ENCODE data around the gene CCSER1. TPM values are rescaled to one million over a fixed set of nuclear protein-coding genes. Genes with fewer than 3 reads are reported as not detected.

Gene CCSER1
- total RNA-seq, 1 experiment from 2014 or later = 5.9 TPM

DNA sequence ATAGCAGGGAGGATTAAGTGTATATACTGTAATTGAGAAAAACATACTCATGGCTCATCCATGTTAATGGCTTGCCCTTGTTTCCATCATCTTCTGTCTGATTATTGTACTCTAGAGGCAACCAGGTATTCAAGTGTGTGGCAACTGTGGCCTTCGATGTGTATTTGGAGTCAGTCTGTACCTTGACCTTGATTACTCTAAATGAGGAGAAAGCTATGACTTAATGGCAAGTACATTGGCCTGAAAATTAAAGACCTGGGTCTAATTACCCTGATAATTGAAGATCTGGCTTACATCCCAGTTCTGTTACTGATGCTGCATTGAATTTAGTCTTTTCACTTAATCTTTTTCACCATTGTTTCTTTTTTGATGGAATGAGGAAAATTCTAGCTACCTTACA is 409.2 kb downstream of the CCSER1 start:
- H4K20me1 ChIP-seq (ENCODE audit: insufficient read depth) = no peaks in the 10 kb centered on the region
- TF ChIP-seq EZH2 (IDR thresholded peaks at IDR 0.05; ENCODE audit: low read depth) = no peak
- TF ChIP-seq, protein P1, sequence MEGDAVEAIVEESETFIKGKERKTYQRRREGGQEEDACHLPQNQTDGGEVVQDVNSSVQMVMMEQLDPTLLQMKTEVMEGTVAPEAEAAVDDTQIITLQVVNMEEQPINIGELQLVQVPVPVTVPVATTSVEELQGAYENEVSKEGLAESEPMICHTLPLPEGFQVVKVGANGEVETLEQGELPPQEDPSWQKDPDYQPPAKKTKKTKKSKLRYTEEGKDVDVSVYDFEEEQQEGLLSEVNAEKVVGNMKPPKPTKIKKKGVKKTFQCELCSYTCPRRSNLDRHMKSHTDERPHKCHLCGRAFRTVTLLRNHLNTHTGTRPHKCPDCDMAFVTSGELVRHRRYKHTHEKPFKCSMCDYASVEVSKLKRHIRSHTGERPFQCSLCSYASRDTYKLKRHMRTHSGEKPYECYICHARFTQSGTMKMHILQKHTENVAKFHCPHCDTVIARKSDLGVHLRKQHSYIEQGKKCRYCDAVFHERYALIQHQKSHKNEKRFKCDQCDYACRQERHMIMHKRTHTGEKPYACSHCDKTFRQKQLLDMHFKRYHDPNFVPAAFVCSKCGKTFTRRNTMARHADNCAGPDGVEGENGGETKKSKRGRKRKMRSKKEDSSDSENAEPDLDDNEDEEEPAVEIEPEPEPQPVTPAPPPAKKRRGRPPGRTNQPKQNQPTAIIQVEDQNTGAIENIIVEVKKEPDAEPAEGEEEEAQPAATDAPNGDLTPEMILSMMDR (conservative IDR thresholded peaks at IDR 0.05) = no peak
- no peaks in the 10 kb centered on the region for H3K9me3 ChIP-seq (ENCODE audit: insufficient read depth, low read depth)
- no TSS peak for BruUV-seq (replicated peaks)
- H2AFZ ChIP-seq = no peak overlapping the region
- H3K27me3 ChIP-seq (ENCODE audit: insufficient read depth, low read depth) = no peaks in the 10 kb centered on the region
- intact Hi-C loops (cut with micrococcal nuclease; ENCODE audit: unreplicated experiment) = no loop called here
- H3K4me1 ChIP-seq (replicated peaks; ENCODE audit: insufficient read depth) = no peaks in the 10 kb centered on the region
- CTCF ChIA-PET = no interaction called here
- DNase-seq = no peak
- POLR2A ChIA-PET (ENCODE audit: unreplicated experiment) = no interaction called here
- H3K4me2 ChIP-seq = no peak overlapping the region
- H3K27ac ChIP-seq = no peak overlapping the region
- no peaks in the 10 kb centered on the region for H3F3A ChIP-seq (ENCODE audit: insufficient read depth, low read depth)
- no peaks in the 10 kb centered on the region for H3K79me2 ChIP-seq (ENCODE audit: low read depth)
- H3K36me3 ChIP-seq (ENCODE audit: low read depth) = no peaks in the 10 kb centered on the region
- no peaks in the 10 kb centered on the region for H3K9me2 ChIP-seq (ENCODE audit: insufficient read depth)
- no peak overlapping the region for H3K4me3 ChIP-seq

DNA sequence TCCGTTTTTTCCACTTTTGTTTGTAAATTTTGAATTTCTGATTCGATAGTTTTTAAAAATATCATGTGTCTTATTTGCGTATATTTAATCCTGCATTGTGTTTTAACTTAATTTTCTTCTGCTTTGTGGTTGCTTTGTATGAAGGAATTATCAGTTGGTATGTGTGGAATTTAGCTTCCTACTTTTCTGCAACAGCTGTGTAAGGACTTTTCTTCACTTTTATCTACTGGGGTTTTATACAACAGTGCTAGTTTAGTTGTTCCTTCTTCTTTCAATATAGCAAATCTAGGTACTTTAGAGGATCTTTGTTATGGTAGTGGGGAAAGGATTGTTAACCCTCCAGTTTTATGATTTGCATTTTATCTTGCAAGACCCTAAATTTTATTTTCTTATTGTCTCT is 410.3 kb downstream of the CCSER1 start:
- Histone ChIP-seq H3K27ac (no peak overlapping the region), H4K20me1 (ENCODE audit: insufficient read depth) (no peaks in the 10 kb centered on the region), H3K79me2 (ENCODE audit: low read depth) (no peaks in the 10 kb centered on the region), H2AFZ (no peak overlapping the region), H3K4me3 (no peak overlapping the region), H3K9me3 (ENCODE audit: insufficient read depth, low read depth) (no peaks in the 10 kb centered on the region), H3K27me3 (ENCODE audit: insufficient read depth, low read depth) (no peaks in the 10 kb centered on the region), H3K9me2 (ENCODE audit: insufficient read depth) (no peaks in the 10 kb centered on the region), H3K36me3 (ENCODE audit: low read depth) (no peaks in the 10 kb centered on the region), H3F3A (ENCODE audit: insufficient read depth, low read depth) (no peaks in the 10 kb centered on the region), H3K4me1 (replicated peaks; ENCODE audit: insufficient read depth) (no peaks in the 10 kb centered on the region), H3K4me2 (no peak overlapping the region)
- no TSS peak for BruUV-seq (replicated peaks)
- ChIA-PET CTCF (no interaction called here), POLR2A (ENCODE audit: unreplicated experiment) (no interaction called here)
- no peak for DNase-seq
- TF ChIP-seq, protein P1 (conservative IDR thresholded peaks at IDR 0.05) = no peak
- TF ChIP-seq EZH2 (IDR thresholded peaks at IDR 0.05; ENCODE audit: low read depth) = no peak
- intact Hi-C loops (cut with micrococcal nuclease; ENCODE audit: unreplicated experiment) = no loop called here

DNA sequence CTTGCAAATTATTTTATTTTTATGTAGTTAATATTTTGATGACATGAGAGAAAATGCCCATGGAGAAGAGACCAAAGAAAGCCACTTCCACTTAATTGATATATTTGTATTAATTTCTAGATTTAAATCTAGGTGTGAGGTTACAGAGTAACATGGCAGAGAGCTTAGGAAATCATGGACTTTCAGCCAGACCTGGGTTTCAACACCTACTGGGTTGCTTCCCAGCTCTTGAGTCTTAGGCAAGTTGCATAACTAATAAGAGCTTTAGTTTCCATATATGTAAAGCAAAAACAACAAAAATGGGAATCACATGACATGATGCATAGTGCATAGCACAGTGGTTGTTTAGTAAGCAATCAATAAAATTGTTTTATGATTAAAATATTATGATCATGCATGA is 413.3 kb downstream of the CCSER1 start:
- ChIA-PET CTCF (no interaction called here), POLR2A (ENCODE audit: unreplicated experiment) (no interaction called here)
- TF ChIP-seq, protein P1 (conservative IDR thresholded peaks at IDR 0.05) = no peak
- TF ChIP-seq EZH2 (IDR thresholded peaks at IDR 0.05; ENCODE audit: low read depth) = no peak
- Histone ChIP-seq H3K9me3 (ENCODE audit: insufficient read depth, low read depth) (no peaks in the 10 kb centered on the region), H3K27ac (no peak overlapping the region), H3K9me2 (ENCODE audit: insufficient read depth) (no peaks in the 10 kb centered on the region), H4K20me1 (ENCODE audit: insufficient read depth) (no peaks in the 10 kb centered on the region), H3F3A (ENCODE audit: insufficient read depth, low read depth) (no peaks in the 10 kb centered on the region), H3K36me3 (ENCODE audit: low read depth) (no peaks in the 10 kb centered on the region), H3K4me2 (no peak overlapping the region), H3K27me3 (ENCODE audit: insufficient read depth, low read depth) (no peaks in the 10 kb centered on the region), H3K79me2 (ENCODE audit: low read depth) (no peaks in the 10 kb centered on the region), H3K4me1 (replicated peaks; ENCODE audit: insufficient read depth) (no peaks in the 10 kb centered on the region), H2AFZ (no peak overlapping the region), H3K4me3 (no peak overlapping the region)
- intact Hi-C loops (cut with micrococcal nuclease; ENCODE audit: unreplicated experiment) = no loop called here
- no TSS peak for BruUV-seq (replicated peaks)
- no peak for DNase-seq

Measured in PC-9 (cell line).